HepG2 (cell line): ENCODE data around the gene SAMD14. TPM values are rescaled to one million over a fixed set of nuclear protein-coding genes. Genes with fewer than 3 reads are reported as not detected.

Source experiments
- ATF2 ChIP-seq: sonication (generic); formaldehyde crosslinking; IDR thresholded peaks from 2 replicates; pipeline ENCODE4 v1.4.0; 2020; ENCODE audit warnings: missing genetic modification reagents
- BRD4 ChIP-seq: sonication (generic); formaldehyde crosslinking; IDR thresholded peaks from 2 replicates; pipeline ENCODE4 v1.4.0; 2020; ENCODE audit warnings: missing genetic modification reagents
- CBX2 ChIP-seq, 2 experiments: fragments of 200-600 bp in 1 of 2; sonication (generic); formaldehyde crosslinking in 1 of 2; IDR thresholded peaks; 2 replicates each; pipeline versions ENCODE4 v1.7.0 to v1.8.1; 2018 to 2022; ENCODE audit warnings: low read depth in 2 of 2, low read length in 1 of 2, mild to moderate bottlenecking in 1 of 2, missing genetic modification reagents in 1 of 2
- CENPBD1 ChIP-seq: sonication (generic); formaldehyde crosslinking; IDR thresholded peaks from 2 replicates; pipeline ENCODE4 v1.8.0; 2022; ENCODE audit warnings: missing genetic modification reagents, low read depth, mild to moderate bottlenecking, borderline replicate concordance
- CREB1 ChIP-seq, 2 experiments: fragments of 450-650 bp in 1 of 2; IDR thresholded peaks; 2 replicates each; pipeline ENCODE4 v1.6.1; 2016 to 2017; ENCODE audit warnings: control low read depth in 1 of 2, mild to moderate bottlenecking in 1 of 2, missing compliant biosample characterization in 1 of 2, missing genetic modification characterization in 1 of 2
- ERF ChIP-seq: IDR thresholded peaks from 2 replicates; pipeline ENCODE4 v1.6.1; 2018; ENCODE audit warnings: missing biosample characterization, missing genetic modification reagents
- FOXP1 ChIP-seq, 2 experiments: fragments of 450-650 bp in 1 of 2; IDR thresholded peaks; 2 replicates each; pipeline ENCODE4 v1.6.1; 2017 to 2018; ENCODE audit warnings: antibody characterized with exemption in 1 of 2
- HNRNPK ChIP-seq: fragments of 200-400 bp; formaldehyde crosslinking; IDR thresholded peaks from 2 replicates; pipeline ENCODE4 v1.6.1; 2018; ENCODE audit warnings: low read length, low read depth, moderate library complexity, mild to moderate bottlenecking; ENCODE audit not compliant: poor library complexity, severe bottlenecking
- HOXA5 ChIP-seq: sonication (generic); formaldehyde crosslinking; IDR thresholded peaks from 2 replicates; pipeline ENCODE4 v1.4.0; 2020; ENCODE audit warnings: missing genetic modification reagents
- NR2F1 ChIP-seq, 2 experiments: fragments of 450-650 bp in 1 of 2; formaldehyde crosslinking in 1 of 2; IDR thresholded peaks; 2 replicates each; pipeline versions ENCODE4 v1.5.0 to v1.6.1; 2016 to 2020; ENCODE audit warnings: mild to moderate bottlenecking in 1 of 2, missing compliant biosample characterization in 1 of 2, missing genetic modification reagents in 1 of 2, moderate library complexity in 1 of 2
- POLR2G ChIP-seq: fragments of 200-400 bp; formaldehyde crosslinking; IDR thresholded peaks from 2 replicates; pipeline ENCODE4 v1.6.1; 2018; ENCODE audit warnings: mild to moderate bottlenecking, low read depth, low read length, moderate library complexity
- RAD21 ChIP-seq: fragments of 450-650 bp; formaldehyde crosslinking; IDR thresholded peaks from 2 replicates; pipeline ENCODE4 v1.5.0; 2020; ENCODE audit warnings: mild to moderate bottlenecking
- SAFB2 ChIP-seq: sonication (generic); formaldehyde crosslinking; IDR thresholded peaks from 2 replicates; pipeline ENCODE4 v1.5.1; 2020; ENCODE audit warnings: missing genetic modification reagents, low read depth, mild to moderate bottlenecking, borderline replicate concordance
- SMARCE1 ChIP-seq: fragments of 450-650 bp; IDR thresholded peaks from 2 replicates; pipeline ENCODE4 v1.6.1; 2017; ENCODE audit warnings: borderline replicate concordance
- SMC3 ChIP-seq: IDR thresholded peaks from 2 replicates; pipeline ENCODE4 v1.6.1; 2011; ENCODE audit warnings: low read length, improper control_type of control experiment
- THYN1 ChIP-seq: sonication (generic); formaldehyde crosslinking; IDR thresholded peaks from 2 replicates; pipeline ENCODE4 v1.8.1; 2023; ENCODE audit warnings: low read depth, mild to moderate bottlenecking, moderate library complexity, missing genetic modification reagents, borderline replicate concordance
- ZFP82 ChIP-seq: sonication (generic); formaldehyde crosslinking; IDR thresholded peaks from 2 replicates; pipeline ENCODE4 v1.5.1; 2020; ENCODE audit warnings: mild to moderate bottlenecking, missing genetic modification reagents, borderline replicate concordance
- ZMYM2 ChIP-seq: sonication (generic); formaldehyde crosslinking; IDR thresholded peaks from 2 replicates; pipeline ENCODE4 v1.8.0; 2022; ENCODE audit warnings: mild to moderate bottlenecking, missing genetic modification reagents
- ZNF207 ChIP-seq: fragments of 450-650 bp; IDR thresholded peaks from 2 replicates; pipeline ENCODE4 v1.6.1; 2016; ENCODE audit warnings: antibody characterized with exemption, borderline replicate concordance
- ZNF234 ChIP-seq: sonication (generic); formaldehyde crosslinking; conservative IDR thresholded peaks from 2 replicates; pipeline ENCODE4 v1.5.1; 2020; ENCODE audit warnings: mild to moderate bottlenecking, missing genetic modification reagents
- ZNF496 ChIP-seq: sonication (generic); formaldehyde crosslinking; IDR thresholded peaks from 2 replicates; pipeline ENCODE4 v1.8.1; 2023; ENCODE audit warnings: mild to moderate bottlenecking, moderate library complexity, missing genetic modification reagents; ENCODE audit not compliant: insufficient replicate concordance
- ZNF557 ChIP-seq: sonication (generic); formaldehyde crosslinking; IDR thresholded peaks from 2 replicates; pipeline ENCODE4 v1.4.0; 2020; ENCODE audit warnings: missing genetic modification reagents
- ZNF614 ChIP-seq: IDR thresholded peaks from 2 replicates; pipeline ENCODE4 v1.6.1; 2018; ENCODE audit warnings: missing biosample characterization, missing genetic modification reagents, inconsistent platforms, borderline replicate concordance
- polyA plus RNA-seq, 8 experiments: library from polyadenylated mRNA; depleted of rRNA in 3 of 8; stranded (reverse) in 7 of 8; unstranded in 1 of 8; fragments of >200 nt; fragmentation: Illumina TruSeq in 4 of 8; extraction: Trizol in 4 of 8; gene quantifications; 2 replicates each; pipeline versions ENCODE4 v1.2.1 to v1.2.3, GENCODE V29; 2011 to 2016; ENCODE audit warnings: low read depth in 4 of 8, missing spikeins in 1 of 8, mixed read lengths in 1 of 8; ENCODE audit not compliant: insufficient read depth in 1 of 8
- total RNA-seq, 5 experiments: library from RNA; depleted of rRNA; stranded (reverse); fragments of >200 nt; fragmentation: Illumina TruSeq; extraction: Trizol; gene quantifications; 2 replicates each; pipeline ENCODE4 v1.2.3, GENCODE V29; 2016; ENCODE audit warnings: low read depth in 1 of 5
- TF ChIP-seq, protein P1 (sequence below): sonication (generic); formaldehyde crosslinking; IDR thresholded peaks from 2 replicates; pipeline ENCODE4 v1.5.0; 2020; ENCODE audit warnings: mild to moderate bottlenecking, missing genetic modification reagents, moderate library complexity
- TF ChIP-seq, protein P2 (sequence below): fragments of 450-650 bp; IDR thresholded peaks from 2 replicates; pipeline ENCODE4 v1.6.1; 2016

The SAMD14 gene
- total and polyA plus RNA-seq, 2 of the 13 experiments (the other 11 are each of a cell fraction or from before 2014, with no cell fraction given), result 0.07 to 0.22 TPM

- peak; percentile 65 for TF ChIP-seq SMC3
- TF ChIP-seq FOXP1 (IDR thresholded peaks at IDR 0.05), result no peak
- no peak; the same call in 1 of the 2 replicates for TF ChIP-seq FOXP1 (CRISPR knock-in tag; IDR thresholded peaks at IDR 0.05)
- no peak for TF ChIP-seq SMARCE1
- TF ChIP-seq CREB1 (IDR thresholded peaks at IDR 0.05), result no peak
- no peak for TF ChIP-seq CREB1 (CRISPR knock-in tag; IDR thresholded peaks at IDR 0.05)
- no peak for TF ChIP-seq ZFP82 (CRISPR knock-in tag)
- TF ChIP-seq ATF2 (CRISPR knock-in tag), result no peak
- no peak for TF ChIP-seq POLR2G
- no peak for TF ChIP-seq THYN1 (CRISPR knock-in tag)
- peak; percentile 56; the same call in 1 of the 2 replicates for TF ChIP-seq ERF
- TF ChIP-seq HOXA5 (CRISPR knock-in tag), result no peak
- no peak for TF ChIP-seq BRD4
- TF ChIP-seq ZMYM2 (CRISPR knock-in tag), result no peak
- no peak for TF ChIP-seq ZNF557 (CRISPR knock-in tag)
- no peak for TF ChIP-seq NR2F1 (CRISPR knock-in tag; IDR thresholded peaks at IDR 0.05)
- TF ChIP-seq, protein P1, sequence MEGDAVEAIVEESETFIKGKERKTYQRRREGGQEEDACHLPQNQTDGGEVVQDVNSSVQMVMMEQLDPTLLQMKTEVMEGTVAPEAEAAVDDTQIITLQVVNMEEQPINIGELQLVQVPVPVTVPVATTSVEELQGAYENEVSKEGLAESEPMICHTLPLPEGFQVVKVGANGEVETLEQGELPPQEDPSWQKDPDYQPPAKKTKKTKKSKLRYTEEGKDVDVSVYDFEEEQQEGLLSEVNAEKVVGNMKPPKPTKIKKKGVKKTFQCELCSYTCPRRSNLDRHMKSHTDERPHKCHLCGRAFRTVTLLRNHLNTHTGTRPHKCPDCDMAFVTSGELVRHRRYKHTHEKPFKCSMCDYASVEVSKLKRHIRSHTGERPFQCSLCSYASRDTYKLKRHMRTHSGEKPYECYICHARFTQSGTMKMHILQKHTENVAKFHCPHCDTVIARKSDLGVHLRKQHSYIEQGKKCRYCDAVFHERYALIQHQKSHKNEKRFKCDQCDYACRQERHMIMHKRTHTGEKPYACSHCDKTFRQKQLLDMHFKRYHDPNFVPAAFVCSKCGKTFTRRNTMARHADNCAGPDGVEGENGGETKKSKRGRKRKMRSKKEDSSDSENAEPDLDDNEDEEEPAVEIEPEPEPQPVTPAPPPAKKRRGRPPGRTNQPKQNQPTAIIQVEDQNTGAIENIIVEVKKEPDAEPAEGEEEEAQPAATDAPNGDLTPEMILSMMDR, result peak; percentile 88
- TF ChIP-seq SAFB2 (CRISPR knock-in tag), result no peak
- no peak for TF ChIP-seq ZNF207
- TF ChIP-seq, protein P2, sequence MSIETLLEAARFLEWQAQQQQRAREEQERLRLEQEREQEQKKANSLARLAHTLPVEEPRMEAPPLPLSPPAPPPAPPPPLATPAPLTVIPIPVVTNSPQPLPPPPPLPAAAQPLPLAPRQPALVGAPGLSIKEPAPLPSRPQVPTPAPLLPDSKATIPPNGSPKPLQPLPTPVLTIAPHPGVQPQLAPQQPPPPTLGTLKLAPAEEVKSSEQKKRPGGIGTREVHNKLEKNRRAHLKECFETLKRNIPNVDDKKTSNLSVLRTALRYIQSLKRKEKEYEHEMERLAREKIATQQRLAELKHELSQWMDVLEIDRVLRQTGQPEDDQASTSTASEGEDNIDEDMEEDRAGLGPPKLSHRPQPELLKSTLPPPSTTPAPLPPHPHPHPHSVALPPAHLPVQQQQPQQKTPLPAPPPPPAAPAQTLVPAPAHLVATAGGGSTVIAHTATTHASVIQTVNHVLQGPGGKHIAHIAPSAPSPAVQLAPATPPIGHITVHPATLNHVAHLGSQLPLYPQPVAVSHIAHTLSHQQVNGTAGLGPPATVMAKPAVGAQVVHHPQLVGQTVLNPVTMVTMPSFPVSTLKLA, result no peak
- no peak for TF ChIP-seq CENPBD1
- peak; percentile 63 for TF ChIP-seq RAD21
- no peak for TF ChIP-seq CBX2 (IDR thresholded peaks at IDR 0.05; ENCODE audit: low read depth, low read length)
- no peak for TF ChIP-seq CBX2 (CRISPR knock-in tag; IDR thresholded peaks at IDR 0.05; ENCODE audit: low read depth)
- 0 out of 2 replicates have a peak, but pooled peaks have one; percentile 46 for TF ChIP-seq ZNF614
- no peak for TF ChIP-seq ZNF234 (CRISPR knock-in tag)
- TF ChIP-seq HNRNPK, result no peak
- no peak for TF ChIP-seq ZNF496 (CRISPR knock-in tag)
Observed at GRCh38 chr17:50114849-50115357, 15.1 kb downstream of the SAMD14 start (continued).
